ENCODE measurements around the gene CEP112. TPM values are rescaled to one million over a fixed set of nuclear protein-coding genes. Genes with fewer than 3 reads are reported as not detected.

CEP112 gene
- polyA plus RNA-seq, 1 donor from 2014 or later, result 6.0 TPM

DNA sequence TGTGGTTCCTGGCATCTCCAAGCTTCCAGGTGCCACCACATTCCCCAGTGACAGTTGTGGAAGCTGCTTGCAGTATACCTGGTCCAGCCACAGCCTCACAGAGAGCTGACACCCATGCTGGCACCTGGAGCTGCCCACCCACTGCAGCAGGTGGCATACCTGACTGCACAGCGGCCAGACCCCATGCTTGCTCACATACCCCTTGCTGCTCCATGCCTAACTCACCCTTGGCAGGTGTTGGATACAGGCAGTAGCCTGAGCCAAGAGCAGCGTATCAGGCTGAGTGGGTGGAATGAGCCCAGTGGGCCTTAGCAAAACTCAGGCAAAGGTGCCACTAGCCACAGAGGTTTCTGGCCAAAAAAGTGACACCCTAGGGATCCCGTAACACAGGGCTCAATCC, 232.3 kb downstream of the CEP112 start:
- Histone ChIP-seq H3K27me3 (ENCODE audit: insufficient read depth, low read depth, low read length) (no peaks in the 10 kb centered on the region), H3K36me3 (ENCODE audit: insufficient read depth, low read length) (no peaks in the 10 kb centered on the region), H3K4me3 (ENCODE audit: low read length) (no peak overlapping the region), H3F3A (ENCODE audit: insufficient read depth, low read length, poor library complexity, severe bottlenecking) (no peaks in the 10 kb centered on the region), H3K9ac (ENCODE audit: low read length) (no peak overlapping the region), H3K79me2 (replicated peaks; ENCODE audit: insufficient read depth, low read length) (no peaks in the 10 kb centered on the region), H2AFZ (ENCODE audit: low read depth, low read length) (no peak overlapping the region), H3K9me2 (ENCODE audit: insufficient read depth, low read length) (no peaks in the 10 kb centered on the region), H4K20me1 (ENCODE audit: insufficient read depth) (no peaks in the 10 kb centered on the region), H3K27ac (ENCODE audit: low read length) (no peak overlapping the region), H3K4me2 (ENCODE audit: low read length) (no peak overlapping the region), H3K9me3 (ENCODE audit: low read length) (no peaks in the 10 kb centered on the region)
- TF ChIP-seq EP300 (conservative IDR thresholded peaks at IDR 0.05; ENCODE audit: poor library complexity, severe bottlenecking), result no peak

DNA sequence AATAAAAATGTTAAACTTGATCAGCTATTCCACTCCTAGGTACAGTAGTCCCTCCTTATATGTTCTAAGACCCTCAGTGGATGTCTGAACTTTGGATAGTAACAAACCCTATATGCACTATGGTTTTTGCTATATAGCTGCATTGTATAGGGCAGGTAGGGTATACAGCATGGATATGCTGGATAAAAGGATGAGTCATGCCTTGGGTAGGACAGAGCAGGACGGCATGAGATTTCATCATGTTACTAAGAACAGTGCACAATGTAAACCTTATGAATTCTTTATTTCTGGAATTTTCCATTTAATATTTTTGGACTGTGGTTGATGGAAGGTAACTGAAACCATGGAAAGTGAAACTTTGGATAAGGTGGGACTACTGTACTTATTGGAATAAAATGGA, 235.1 kb downstream of the CEP112 start:
- no peaks in the 10 kb centered on the region for H3K9me2 ChIP-seq (ENCODE audit: insufficient read depth, low read length)
- no peaks in the 10 kb centered on the region for H3K27me3 ChIP-seq (ENCODE audit: insufficient read depth, low read depth, low read length)
- H3K4me2 ChIP-seq (ENCODE audit: low read length), result no peak overlapping the region
- no peak overlapping the region for H3K9ac ChIP-seq (ENCODE audit: low read length)
- no peaks in the 10 kb centered on the region for H3F3A ChIP-seq (ENCODE audit: insufficient read depth, low read length, poor library complexity, severe bottlenecking)
- no peak overlapping the region for H2AFZ ChIP-seq (ENCODE audit: low read depth, low read length)
- TF ChIP-seq MXI1 (conservative IDR thresholded peaks at IDR 0.05; ENCODE audit: poor library complexity, severe bottlenecking) (no peak), RAD21 (conservative IDR thresholded peaks at IDR 0.05) (no peak), POLR2AphosphoS5 (IDR thresholded peaks at IDR 0.05) (no peak), SMC3 (conservative IDR thresholded peaks at IDR 0.05; ENCODE audit: poor library complexity) (no peak), REST (IDR thresholded peaks at IDR 0.05; ENCODE audit: borderline replicate concordance) (no peak), EP300 (conservative IDR thresholded peaks at IDR 0.05; ENCODE audit: poor library complexity, severe bottlenecking) (no peak), EZH2 (IDR thresholded peaks at IDR 0.05; ENCODE audit: borderline replicate concordance, insufficient read depth, low read length, poor library complexity, severe bottlenecking) (no peak), TAF1 (IDR thresholded peaks at IDR 0.05; ENCODE audit: low read depth) (no peak)
- TF ChIP-seq, protein P1, sequence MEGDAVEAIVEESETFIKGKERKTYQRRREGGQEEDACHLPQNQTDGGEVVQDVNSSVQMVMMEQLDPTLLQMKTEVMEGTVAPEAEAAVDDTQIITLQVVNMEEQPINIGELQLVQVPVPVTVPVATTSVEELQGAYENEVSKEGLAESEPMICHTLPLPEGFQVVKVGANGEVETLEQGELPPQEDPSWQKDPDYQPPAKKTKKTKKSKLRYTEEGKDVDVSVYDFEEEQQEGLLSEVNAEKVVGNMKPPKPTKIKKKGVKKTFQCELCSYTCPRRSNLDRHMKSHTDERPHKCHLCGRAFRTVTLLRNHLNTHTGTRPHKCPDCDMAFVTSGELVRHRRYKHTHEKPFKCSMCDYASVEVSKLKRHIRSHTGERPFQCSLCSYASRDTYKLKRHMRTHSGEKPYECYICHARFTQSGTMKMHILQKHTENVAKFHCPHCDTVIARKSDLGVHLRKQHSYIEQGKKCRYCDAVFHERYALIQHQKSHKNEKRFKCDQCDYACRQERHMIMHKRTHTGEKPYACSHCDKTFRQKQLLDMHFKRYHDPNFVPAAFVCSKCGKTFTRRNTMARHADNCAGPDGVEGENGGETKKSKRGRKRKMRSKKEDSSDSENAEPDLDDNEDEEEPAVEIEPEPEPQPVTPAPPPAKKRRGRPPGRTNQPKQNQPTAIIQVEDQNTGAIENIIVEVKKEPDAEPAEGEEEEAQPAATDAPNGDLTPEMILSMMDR (IDR thresholded peaks at IDR 0.05; ENCODE audit: poor library complexity, severe bottlenecking), result no peak
- no peak overlapping the region for H3K27ac ChIP-seq (ENCODE audit: low read length)
- no peaks in the 10 kb centered on the region for H3K36me3 ChIP-seq (ENCODE audit: insufficient read depth, low read length)
- no peaks in the 10 kb centered on the region for H3K79me2 ChIP-seq (replicated peaks; ENCODE audit: insufficient read depth, low read length)
- H3K9me3 ChIP-seq (ENCODE audit: low read length), result no peaks in the 10 kb centered on the region
- no peaks in the 10 kb centered on the region for H4K20me1 ChIP-seq (ENCODE audit: insufficient read depth)
- H3K4me3 ChIP-seq (ENCODE audit: low read length), result no peak overlapping the region

DNA sequence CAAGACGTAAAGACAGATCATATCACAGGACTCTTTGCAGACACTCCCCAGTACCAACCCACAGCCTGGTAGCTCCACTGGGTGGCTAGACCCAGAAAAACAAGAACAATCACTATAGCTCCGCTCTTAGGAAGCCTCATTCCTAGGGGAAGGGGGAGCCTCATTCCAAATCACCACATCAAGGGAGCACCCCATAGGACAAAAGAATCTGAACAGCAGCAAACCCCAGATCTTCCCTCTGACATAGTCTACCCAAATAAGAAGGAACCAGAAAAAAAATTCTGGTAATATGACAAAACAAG, 237.8 kb downstream of the CEP112 start:
- Histone ChIP-seq H3K4me3 (ENCODE audit: low read length) (no peak overlapping the region), H3K27ac (ENCODE audit: low read length) (no peak overlapping the region), H3F3A (ENCODE audit: insufficient read depth, low read length, poor library complexity, severe bottlenecking) (no peaks in the 10 kb centered on the region), H3K36me3 (ENCODE audit: insufficient read depth, low read length) (no peaks in the 10 kb centered on the region), H3K9me3 (ENCODE audit: low read length) (no peaks in the 10 kb centered on the region), H4K20me1 (ENCODE audit: insufficient read depth) (no peaks in the 10 kb centered on the region), H3K9me2 (ENCODE audit: insufficient read depth, low read length) (no peaks in the 10 kb centered on the region), H3K4me2 (ENCODE audit: low read length) (no peak overlapping the region), H3K27me3 (ENCODE audit: insufficient read depth, low read depth, low read length) (no peaks in the 10 kb centered on the region), H3K9ac (ENCODE audit: low read length) (no peak overlapping the region), H3K79me2 (replicated peaks; ENCODE audit: insufficient read depth, low read length) (no peaks in the 10 kb centered on the region), H2AFZ (ENCODE audit: low read depth, low read length) (no peak overlapping the region)
- TF ChIP-seq MXI1 (conservative IDR thresholded peaks at IDR 0.05; ENCODE audit: poor library complexity, severe bottlenecking), result no peak
- TF ChIP-seq, protein P1 (IDR thresholded peaks at IDR 0.05; ENCODE audit: poor library complexity, severe bottlenecking), result no peak
- no peak for TF ChIP-seq SMC3 (conservative IDR thresholded peaks at IDR 0.05; ENCODE audit: poor library complexity)
- TF ChIP-seq RAD21 (conservative IDR thresholded peaks at IDR 0.05), result no peak
- no peak for TF ChIP-seq EZH2 (IDR thresholded peaks at IDR 0.05; ENCODE audit: borderline replicate concordance, insufficient read depth, low read length, poor library complexity, severe bottlenecking)

Data from neural cell (in vitro differentiated cells).